Measurements from ENCODE around the gene HAS3. TPM values are rescaled to one million over a fixed set of nuclear protein-coding genes. Genes with fewer than 3 reads are reported as not detected.

Gene HAS3
- total RNA-seq, 1 experiment from 2014 or later = 100 TPM

- Histone ChIP-seq H2BK12ac (ENCODE audit: insufficient read length, low read depth, low read length) (no peak overlapping the region), H2AK5ac (ENCODE audit: insufficient read length, low read length) (no peak overlapping the region), H3K79me1 (ENCODE audit: insufficient read depth, low read depth, low read length, poor library complexity, severe bottlenecking) (no peaks in the 10 kb centered on the region), H3K9me3 (ENCODE audit: control insufficient read depth, low read depth, low read length) (no peaks in the 10 kb centered on the region), H2AFZ (ENCODE audit: low read length) (no peak overlapping the region), H3K4me2 (ENCODE audit: insufficient read depth, insufficient read length, low read length) (no peak overlapping the region), H4K20me1 (ENCODE audit: control insufficient read depth, insufficient read depth, insufficient read length) (no peaks in the 10 kb centered on the region), H3T11ph (ENCODE audit: low read length) (no peak overlapping the region), H2BK15ac (ENCODE audit: low read depth, low read length) (no peak overlapping the region), H3K4ac (ENCODE audit: low read depth, low read length) (no peak overlapping the region), H4K8ac (replicated peaks; ENCODE audit: insufficient read length, low read depth, low read length) (no peak overlapping the region), H3K18ac (ENCODE audit: insufficient read length, low read depth, low read length) (no peak overlapping the region), H3K23me2 (ENCODE audit: insufficient read length, low read depth, low read length, poor library complexity, severe bottlenecking) (no peaks in the 10 kb centered on the region), H2BK120ac (ENCODE audit: low read depth, low read length, poor library complexity, severe bottlenecking) (no peak overlapping the region), H3K9ac (ENCODE audit: extremely low read depth, insufficient read length, low read length) (no peak overlapping the region), H3K4me1 (ENCODE audit: insufficient read depth, low read length) (no peaks in the 10 kb centered on the region), H4K5ac (ENCODE audit: insufficient read length, low read depth, low read length) (no peak overlapping the region), H4K91ac (ENCODE audit: insufficient read length, low read depth, low read length) (no peak overlapping the region), H3K56ac (ENCODE audit: insufficient read length, low read depth, low read length) (no peak overlapping the region), H3K23ac (ENCODE audit: insufficient read length, low read depth, low read length) (no peak overlapping the region), H3K14ac (ENCODE audit: insufficient read depth, low read length) (no peak overlapping the region), H2BK20ac (ENCODE audit: low read depth, low read length, poor library complexity, severe bottlenecking) (no peak overlapping the region), H3K79me2 (ENCODE audit: insufficient read depth, low read length) (no peaks in the 10 kb centered on the region; the same call in 1 of the 2 replicates), H3K27ac (ENCODE audit: insufficient read length, low read depth, low read length) (no peak overlapping the region), H2BK5ac (ENCODE audit: insufficient read length, low read length) (no peak overlapping the region), H3K27me3 (ENCODE audit: insufficient read depth, low read length) (no peaks in the 10 kb centered on the region)
- H3K27ac Mint-ChIP-seq = peak overlapping the region in 1 of 3 experiments; percentile 51; a peak in 1 of 7 replicates
- DNase-seq = no peak
- peaks cover 0 to 7% of the 10 kb centered on the region in 2 experiments; a peak in 1 of 4 replicates for H3K4me1 Mint-ChIP-seq
- no peaks in the 10 kb centered on the region; a peak in 2 of 5 replicates for H3K9me3 Mint-ChIP-seq
- no peaks in the 10 kb centered on the region for H3K27me3 Mint-ChIP-seq (ENCODE audit: low read depth)
- no peak for TF ChIP-seq CTCF (conservative IDR thresholded peaks at IDR 0.05)
- H3K36me3 Mint-ChIP-seq (ENCODE audit: insufficient read depth in 1 of 3, low read depth in 3 of 3) = peaks cover 82 to 95% (median 84%) of the 10 kb centered on the region in 3 experiments
- no peak overlapping the region for H3K4me3 Mint-ChIP-seq
- WGBS (ENCODE audit: extremely low coverage, insufficient read length, low lambda C conversion rate) = no CpG with 5 or more reads among the region's 6 CpGs
These were observed 11.5 kb downstream of the HAS3 start for GRCh38 chr16:69116906-69117305.

Data from H9 (cell line).